ENCODE results near the gene CC2D2A. TPM values are rescaled to one million over a fixed set of nuclear protein-coding genes. Genes with fewer than 3 reads are reported as not detected.

CC2D2A gene
- total and polyA plus RNA-seq, 9 of the 15 experiments (the other 6 are each of a cell fraction or from before 2014, with no cell fraction given): 0.36 to 2.5 (median 1.6) TPM

DNA sequence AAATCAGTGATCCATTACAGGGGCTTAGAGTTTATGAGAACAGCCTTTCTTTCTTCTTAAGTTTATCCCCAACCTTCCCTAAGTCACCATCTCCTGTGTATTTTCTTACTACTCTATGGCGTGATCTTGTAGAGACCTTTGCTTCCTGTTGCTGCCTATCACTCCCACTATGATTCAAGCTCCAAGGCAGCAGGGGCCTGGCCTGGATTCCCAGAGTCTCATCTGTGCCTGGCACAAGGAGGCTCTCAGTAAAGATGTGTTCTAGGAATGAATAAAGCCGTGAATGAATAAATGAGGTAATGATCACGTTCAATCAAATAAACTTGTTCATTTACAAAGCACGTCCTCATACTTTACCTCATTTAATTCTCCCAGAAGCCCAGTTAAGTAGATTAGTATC is 45.4 kb downstream of the CC2D2A start (continued):
- no peak for TF ChIP-seq VEZF1 (CRISPR knock-in tag; IDR thresholded peaks at IDR 0.05)

DNA sequence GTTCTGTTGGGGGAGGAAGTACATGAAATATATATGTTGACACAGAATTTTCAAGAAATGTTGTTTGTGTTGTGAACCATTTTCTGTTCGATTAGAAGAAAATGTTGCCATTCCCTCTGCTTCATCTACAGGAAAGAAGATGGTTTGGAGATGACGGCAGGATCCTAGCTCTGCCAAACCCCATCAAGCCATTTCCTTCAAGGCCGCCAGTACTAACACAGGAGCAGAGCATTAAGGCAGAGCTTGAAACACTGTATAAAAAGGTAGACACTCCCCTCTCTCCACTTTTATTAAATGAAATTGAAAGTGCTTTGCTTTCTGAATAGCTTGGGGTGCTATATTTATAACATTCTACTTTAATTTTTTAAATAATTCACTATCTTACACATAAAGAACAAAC is 46.8 kb downstream of the CC2D2A start:
- 71% methylated on average over 3 of the region's 3 CpGs for WGBS (ENCODE audit: insufficient coverage, low coverage, missing lambda C conversion rate)
- BruUV-seq (replicated peaks): no TSS peak
- POLR2A ChIA-PET: interaction anchor here (1.2 kb wide), 1 partner anchor 18 kb away, joined by 3 read pairs; no protein-coding TSS in a partner anchor
- Histone ChIP-seq H3K27ac (ENCODE audit: extremely low read depth, low read depth, low read length) (no peak overlapping the region), H3K9ac (ENCODE audit: insufficient read depth in 1 of 2, low read depth in 2 of 2, low read length in 2 of 2) (no peak overlapping the region), H2AFZ (ENCODE audit: low read depth, low read length) (no peak overlapping the region), H3K4me2 (ENCODE audit: insufficient read depth, low read length) (no peak overlapping the region), H3K9me3 (replicated peaks; ENCODE audit: control insufficient read depth, insufficient read depth, low read depth, low read length) (0 out of 2 replicates have a peak, but pooled peaks cover 2% of the 10 kb centered on the region), H3K4me1 (replicated peaks in 1 of 2; ENCODE audit: control insufficient read depth in 2 of 2, insufficient read depth in 2 of 2, low read length in 2 of 2) (0 out of 5 replicates have a peak, but pooled peaks cover 0 to 3% of the 10 kb centered on the region in 2 experiments), H3K27me3 (ENCODE audit: control insufficient read depth in 2 of 2, insufficient read depth in 2 of 2, low read length in 2 of 2) (no peaks in the 10 kb centered on the region), H3K36me3 (ENCODE audit: control insufficient read depth, insufficient read depth, low read length) (no peaks in the 10 kb centered on the region), H3K9me1 (ENCODE audit: control insufficient read depth, insufficient read depth, low read length) (no peaks in the 10 kb centered on the region), H4K20me1 (replicated peaks; ENCODE audit: control insufficient read depth, insufficient read depth, low read length) (no peaks in the 10 kb centered on the region), H3K4me3 (no peak overlapping the region), H3K79me2 (ENCODE audit: control insufficient read depth, insufficient read depth, low read length) (no peaks in the 10 kb centered on the region)
- in situ Hi-C loops (cut with MboI) (no loop called here), intact Hi-C loops (cut with micrococcal nuclease) (no loop called here)
- no peak for TF ChIP-seq ZKSCAN1 (IDR thresholded peaks at IDR 0.05; ENCODE audit: low read depth, low read length)
- TF ChIP-seq PPARD (CRISPR knock-in tag; IDR thresholded peaks at IDR 0.05): no peak
- no peak for TF ChIP-seq PTTG1 (tag; IDR thresholded peaks at IDR 0.05; ENCODE audit: low read depth)
- no peak for TF ChIP-seq RBM17 (IDR thresholded peaks at IDR 0.05; ENCODE audit: borderline replicate concordance, low read depth, low read length)
- TF ChIP-seq ZNF780A (CRISPR knock-in tag; IDR thresholded peaks at IDR 0.05): no peak
- no peak for TF ChIP-seq TCF15 (CRISPR knock-in tag; IDR thresholded peaks at IDR 0.05)
- no peak for TF ChIP-seq BHLHE40 (IDR thresholded peaks at IDR 0.05; ENCODE audit: low read length)
- no peak for FAIRE-seq
- ATAC-seq: no peak
- CTCF ChIA-PET (ENCODE audit: low intra/inter-chr PET ratio): no interaction called here
- no peak for DNase-seq (ENCODE audit: extremely low read depth in 1 of 4, low spot score in 3 of 4)

Data from K562 (cell line).